Activated effector memory CD4-positive, alpha-beta T cell treated with Interleukin-2 at 50 U/mL for 16 hours (primary cell): ENCODE results near the gene CHP2.
"Not testable (repeated sequence)": the region's sequence is repeated elsewhere in the genome, so short reads cannot be mapped to it uniquely, and the experiment has no call there.

ENCODE experiments used
- DNase-seq: peaks from one replicate; pipeline ENCODE4 v3.0.0-alpha.2; 2020

The CHP2 gene

GRCh38 chr16:23748630-23749029 lies 6.2 kb upstream of the CHP2 start:
- no peak for DNase-seq

- DNase-seq: not testable (repeated sequence)
Observed at GRCh38 chr16:23751053-23751452, 3.8 kb upstream of the CHP2 start.

- DNase-seq: no peak
Observed at GRCh38 chr16:23753908-23754593, 775 bp upstream of the CHP2 start.

- DNase-seq: no peak
Observed at GRCh38 chr16:23755484-23755809, 621 bp downstream of the CHP2 start.

GRCh38 chr16:23757116-23757515 lies 2.3 kb downstream of the CHP2 start:
- DNase-seq: no peak

GRCh38 chr16:23757937-23758619 lies 3.3 kb downstream of the CHP2 start:
- no peak for DNase-seq

- DNase-seq: no peak
Observed at GRCh38 chr16:23765933-23766332, 11.1 kb downstream of the CHP2 start.

GRCh38 chr16:23768581-23768980 lies 13.8 kb downstream of the CHP2 start:
- DNase-seq: no peak

GRCh38 chr16:23771027-23771426 lies 16.2 kb downstream of the CHP2 start:
- DNase-seq: no peak

- no peak for DNase-seq
Observed at GRCh38 chr16:23771642-23772041, 16.8 kb downstream of the CHP2 start.

GRCh38 chr16:23773339-23773738 lies 18.5 kb downstream of the CHP2 start:
- no peak for DNase-seq

GRCh38 chr16:23781176-23781575 lies 26.4 kb downstream of the CHP2 start:
- DNase-seq: no peak

GRCh38 chr16:23784811-23785447 lies 30.1 kb downstream of the CHP2 start:
- DNase-seq: no peak

- DNase-seq: no peak
Observed at GRCh38 chr16:23785842-23786241, 31.0 kb downstream of the CHP2 start.

GRCh38 chr16:23786964-23787561 lies 32.2 kb downstream of the CHP2 start:
- no peak for DNase-seq

- no peak for DNase-seq
Observed at GRCh38 chr16:23788685-23789084, 33.9 kb downstream of the CHP2 start.

- DNase-seq: no peak
Observed at GRCh38 chr16:23795378-23795777, 40.6 kb downstream of the CHP2 start.

- no peak for DNase-seq
Observed at GRCh38 chr16:23796941-23797340, 42.1 kb downstream of the CHP2 start.

GRCh38 chr16:23801378-23801777 lies 46.6 kb downstream of the CHP2 start:
- peak; percentile 56 for DNase-seq

- no peak for DNase-seq
Observed at GRCh38 chr16:23802776-23803175, 48.0 kb downstream of the CHP2 start.

GRCh38 chr16:23803591-23804123 lies 48.8 kb downstream of the CHP2 start:
- peak; percentile 64 for DNase-seq

GRCh38 chr16:23807028-23807427 lies 52.2 kb downstream of the CHP2 start:
- DNase-seq: no peak
